GM18858 (cell line): ENCODE measurements around the gene HIBADH.
"Not testable (repeated sequence)": the region's sequence is repeated elsewhere in the genome, so short reads cannot be mapped to it uniquely, and the experiment has no call there.

Experiments
- ATAC-seq: cut with Tn5 transposase; IDR thresholded peaks from one replicate; pipeline ENCODE4 v1.9.1; 2021; ENCODE audit not compliant: unreplicated experiment

Gene HIBADH

DNA sequence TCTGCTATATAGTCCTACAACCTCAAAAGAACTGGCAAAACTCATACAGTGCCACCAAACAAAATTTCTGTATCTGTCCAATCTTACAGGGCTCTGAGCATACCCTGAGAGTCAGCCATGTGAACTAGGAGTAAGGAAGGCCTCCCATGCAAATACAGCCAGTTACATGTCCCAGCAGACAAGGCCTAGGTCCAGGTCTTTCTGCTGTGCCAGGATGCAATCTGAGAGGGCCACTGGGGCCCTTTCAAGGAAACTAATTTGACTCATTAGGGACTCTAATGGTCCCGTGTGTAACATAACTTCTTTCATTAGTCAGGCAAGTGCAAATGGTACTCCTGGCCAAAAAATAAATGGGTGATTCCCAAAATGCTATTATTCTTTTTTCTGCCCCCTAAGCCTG lies 17.9 kb upstream of the HIBADH start:
- no peak for ATAC-seq

DNA sequence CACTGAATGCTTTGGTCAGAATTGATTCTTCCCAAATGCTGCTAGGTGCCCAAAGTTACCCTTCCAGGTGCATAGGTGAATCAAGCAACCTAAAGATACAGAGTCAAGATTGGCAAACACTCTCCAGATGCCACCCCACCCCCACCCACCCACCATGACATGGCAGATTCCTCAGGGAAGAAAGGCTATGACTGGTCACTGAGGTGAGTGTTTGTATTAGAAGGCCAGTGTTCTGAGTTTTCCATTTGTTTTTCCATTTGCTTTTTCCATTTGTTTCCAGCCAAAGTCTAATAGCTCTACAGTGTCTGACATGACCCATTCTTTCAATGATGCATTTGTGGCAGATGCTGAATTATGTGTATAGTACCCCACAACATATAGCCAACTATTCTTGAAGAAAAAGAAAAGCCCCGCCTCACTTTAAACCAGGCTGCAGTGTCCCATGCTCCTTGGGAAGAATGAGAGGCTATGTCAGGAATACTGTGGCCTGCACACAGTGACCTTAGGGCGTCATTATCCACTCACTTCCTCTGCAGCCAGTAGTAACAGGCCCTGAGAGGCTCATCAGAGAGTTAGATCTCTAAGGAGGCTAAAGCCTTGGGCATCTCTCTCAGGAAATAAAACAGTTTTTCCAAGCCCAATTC lies 16.1 kb upstream of the HIBADH start:
- no peak for ATAC-seq

DNA sequence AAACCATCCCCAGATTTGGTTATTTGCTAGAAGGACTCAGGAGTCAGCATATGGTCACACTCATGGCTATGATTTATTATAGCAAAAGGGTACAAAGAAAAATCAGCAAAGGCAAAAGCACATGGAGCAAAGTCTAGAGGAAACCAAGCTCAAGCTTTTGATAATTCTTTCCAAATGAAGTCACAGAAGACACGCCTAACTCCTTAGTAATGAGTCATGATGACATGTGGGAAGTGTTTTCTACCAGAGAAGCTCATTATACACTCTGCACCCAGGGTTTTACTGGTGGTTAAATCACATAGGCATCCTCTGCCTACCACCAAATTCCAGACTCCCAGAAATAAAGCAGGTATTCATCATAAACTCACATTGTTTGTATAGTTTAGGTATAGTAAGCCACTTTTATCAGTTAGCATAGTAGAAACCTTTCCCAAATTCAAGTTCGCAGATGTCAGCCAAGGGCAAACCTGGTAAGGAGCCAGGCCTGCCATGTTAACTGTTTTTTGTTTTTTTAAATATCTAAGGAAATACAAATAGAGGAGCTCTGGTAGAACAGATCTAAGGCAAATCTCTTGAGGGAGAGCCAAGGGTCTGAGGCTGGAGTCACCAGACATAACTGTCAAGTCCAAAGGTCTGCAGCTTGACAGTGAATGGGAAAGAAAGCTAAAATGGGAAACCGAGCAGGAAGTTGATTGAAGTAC lies 15.4 kb upstream of the HIBADH start:
- no peak for ATAC-seq

DNA sequence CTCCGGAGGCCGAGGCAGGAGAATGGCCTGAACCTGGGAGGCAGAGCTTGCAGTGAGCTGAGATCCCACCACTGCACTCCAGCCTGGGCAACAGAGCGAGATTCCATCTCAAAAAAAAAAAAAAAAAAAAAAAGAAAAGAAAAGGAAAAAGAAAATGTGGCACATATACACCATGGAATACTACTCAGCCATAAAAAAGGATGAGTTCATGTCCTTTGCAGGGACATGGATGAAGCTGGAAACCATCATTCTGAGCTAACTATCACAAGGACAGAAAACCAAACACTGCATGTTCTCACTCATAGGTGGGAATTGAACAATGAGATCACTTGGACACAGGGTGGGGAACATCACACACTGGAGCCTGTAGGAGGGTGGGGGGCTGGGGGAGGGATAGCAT lies 11.4 kb upstream of the HIBADH start:
- ATAC-seq, result not testable (repeated sequence)

DNA sequence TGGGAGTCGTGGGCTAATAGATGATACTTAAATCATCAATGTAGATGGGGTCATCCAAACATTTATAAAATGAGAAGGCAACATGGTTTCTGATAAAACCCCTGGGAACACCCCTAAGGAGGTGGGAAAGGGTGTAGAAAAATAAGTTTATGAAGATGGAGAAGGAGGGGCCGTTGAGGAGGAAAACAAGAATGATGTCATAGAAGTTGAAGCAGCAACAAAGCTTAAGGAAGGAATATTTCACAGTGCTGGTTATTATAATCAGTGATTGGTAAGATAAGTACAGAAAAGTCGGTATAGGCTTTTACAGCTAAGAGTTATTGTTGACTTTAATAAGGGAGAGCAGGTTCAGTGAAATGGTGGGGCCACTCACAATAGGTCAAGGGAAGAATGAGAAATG lies 9.0 kb upstream of the HIBADH start:
- no peak for ATAC-seq

DNA sequence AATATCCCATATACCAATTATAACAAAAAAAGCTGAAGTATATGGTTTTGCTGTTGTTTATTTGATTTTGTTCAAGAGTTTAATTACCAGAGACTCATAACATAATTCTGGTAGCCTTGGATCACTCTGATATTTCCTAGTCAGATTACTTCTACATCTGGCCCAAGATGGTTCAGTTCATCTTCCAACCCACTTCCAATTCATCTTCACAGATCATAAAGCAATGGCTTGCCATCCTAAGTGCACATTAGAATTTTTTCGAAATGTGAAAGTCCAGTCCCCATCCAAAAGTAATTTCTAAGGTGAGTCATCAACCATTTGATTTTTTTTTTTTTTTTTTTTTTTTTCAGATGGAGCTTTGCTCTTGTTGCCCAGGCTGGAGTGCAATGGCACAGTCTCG lies 8.0 kb upstream of the HIBADH start:
- ATAC-seq, result no peak

DNA sequence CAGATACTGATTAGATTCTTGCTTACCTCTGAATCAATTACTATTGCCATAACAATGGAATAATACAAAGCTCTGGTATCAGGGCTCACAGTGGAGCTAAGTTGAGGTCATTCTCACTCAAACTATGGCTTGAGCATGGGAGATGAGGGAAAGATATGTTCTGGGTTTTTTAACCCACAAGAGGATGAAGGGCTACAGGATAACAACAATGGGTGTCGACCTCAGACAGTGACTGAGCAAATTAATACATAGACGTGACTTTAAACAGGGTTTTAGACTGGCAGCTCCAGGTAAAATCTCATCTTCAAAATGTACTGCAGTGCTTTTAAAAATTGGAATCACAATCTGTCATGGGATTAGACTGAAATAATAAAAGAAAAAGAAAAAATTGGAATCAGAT lies 7.5 kb upstream of the HIBADH start:
- no peak for ATAC-seq

DNA sequence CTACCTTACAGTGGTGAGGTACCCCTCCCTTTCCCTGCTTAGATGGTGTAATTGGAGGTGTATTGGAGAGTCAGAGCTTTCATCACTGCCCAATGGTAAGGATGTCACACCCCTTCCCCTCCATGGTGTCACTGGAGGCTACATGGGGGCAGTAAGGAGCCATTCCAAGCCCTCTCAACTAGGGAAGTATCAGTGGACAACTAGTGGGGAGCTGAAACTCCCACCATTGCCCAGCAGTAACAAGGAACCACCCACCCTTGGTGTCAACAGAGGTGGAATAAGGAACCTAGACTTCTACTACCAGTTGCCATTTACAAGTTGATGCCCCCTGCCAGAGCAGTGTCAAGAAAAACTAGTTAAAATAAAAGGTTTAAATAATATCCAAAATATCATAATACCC lies 2.8 kb upstream of the HIBADH start:
- no peak for ATAC-seq

DNA sequence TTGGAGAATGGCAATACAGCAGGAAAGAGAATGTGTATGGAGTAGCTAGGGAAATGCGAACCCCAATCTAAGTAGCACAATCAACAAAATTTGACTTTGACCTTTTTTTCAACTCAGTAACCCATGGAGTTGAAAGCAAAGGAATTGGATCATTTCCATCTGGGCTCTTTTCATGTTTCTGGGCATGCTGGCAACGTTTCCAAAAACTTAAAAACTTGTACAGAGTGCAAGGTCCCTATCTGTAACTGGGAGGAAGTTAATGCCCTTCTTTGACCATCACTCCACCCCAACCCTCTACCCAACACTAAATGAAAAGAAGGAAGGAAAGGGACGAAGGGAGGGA lies 1.3 kb upstream of the HIBADH start:
- ATAC-seq, result no peak

DNA sequence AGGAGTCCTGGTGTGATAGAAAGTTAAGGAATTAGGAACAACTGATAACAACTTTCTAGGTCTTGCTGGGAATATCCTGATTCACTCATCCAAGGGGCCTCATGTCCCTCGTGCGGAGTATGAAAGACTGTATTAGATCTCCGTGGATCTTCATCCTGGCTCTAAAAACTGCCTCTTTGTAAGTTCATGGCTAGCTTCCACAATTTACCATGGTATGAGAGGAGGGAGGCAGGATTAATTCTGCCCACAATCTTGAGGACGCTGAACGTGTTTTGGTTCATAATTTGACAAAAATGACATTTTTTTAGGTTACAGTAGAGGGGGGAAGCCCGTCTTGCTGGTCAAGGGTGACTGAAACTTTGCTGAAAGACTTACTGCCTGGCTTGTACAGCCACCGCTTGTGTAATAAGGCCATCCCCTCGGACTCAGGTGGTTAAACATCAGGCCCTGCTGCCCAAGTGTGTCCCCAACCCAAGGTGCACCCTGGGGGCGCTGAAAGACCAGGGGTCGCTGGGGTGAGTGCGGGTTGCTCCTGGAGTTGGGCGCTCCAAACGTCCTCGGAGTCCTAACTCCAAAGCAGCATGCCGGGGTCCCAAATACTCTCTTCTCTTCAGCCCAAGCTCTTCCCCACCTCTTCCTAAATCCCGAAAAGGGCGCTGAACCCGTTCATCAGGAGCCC lies 733 bp downstream of the HIBADH start:
- no peak for ATAC-seq

DNA sequence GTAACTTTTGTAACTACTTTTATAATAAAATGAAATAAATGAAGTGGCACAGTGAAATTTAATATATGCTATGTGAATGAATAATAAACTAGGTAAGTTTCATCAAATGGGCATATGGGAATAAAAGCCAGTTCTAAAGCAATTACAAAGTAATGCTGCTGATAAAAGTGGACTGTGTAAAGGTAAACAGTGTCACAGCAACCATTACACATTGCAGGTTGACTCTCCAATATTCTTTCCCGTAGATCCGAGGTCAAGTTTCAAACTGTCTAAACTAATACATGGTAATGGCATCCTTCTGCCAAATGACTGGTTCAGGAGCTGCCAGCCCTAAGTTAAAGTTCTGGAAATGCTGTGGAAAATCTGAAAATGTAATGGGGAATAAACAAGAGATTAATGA lies 6.0 kb downstream of the HIBADH start:
- ATAC-seq, result no peak

DNA sequence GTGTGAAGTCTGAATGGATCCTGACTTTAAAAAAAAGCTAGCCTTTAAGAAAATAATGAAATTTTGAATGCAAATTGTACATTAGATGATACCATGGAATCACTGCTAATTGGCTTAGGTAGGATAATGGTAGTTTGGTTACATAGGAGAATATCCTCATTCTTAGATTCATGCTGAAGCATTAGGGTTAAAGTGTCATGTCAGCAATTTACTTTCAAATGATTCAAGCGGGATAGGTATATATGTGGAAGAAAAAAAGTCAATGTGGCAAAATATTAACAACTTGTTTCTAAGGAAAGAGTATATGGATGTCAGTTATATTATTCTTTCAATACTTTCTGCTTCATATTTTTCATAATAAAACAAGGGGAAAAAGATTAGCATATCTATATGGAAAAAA lies 7.5 kb downstream of the HIBADH start:
- ATAC-seq, result no peak

DNA sequence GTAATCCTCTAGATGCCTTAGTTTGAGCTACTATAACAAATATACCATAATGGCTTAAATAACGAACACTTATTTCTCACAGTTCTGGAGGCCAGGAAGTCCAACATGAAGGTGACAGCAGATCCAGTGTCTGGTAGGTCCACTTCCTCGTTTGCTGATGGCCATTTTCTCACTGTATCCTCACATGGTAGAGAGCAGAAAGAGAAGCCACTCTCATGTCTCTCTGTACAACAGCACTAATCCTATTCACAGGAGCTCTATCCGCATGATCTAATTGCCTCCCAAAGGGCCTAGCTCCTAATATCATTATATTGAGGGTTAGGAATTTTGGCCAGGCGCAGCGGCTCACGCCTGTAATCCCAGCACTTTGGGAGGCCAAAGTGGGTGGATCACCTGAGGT lies 10.2 kb downstream of the HIBADH start:
- no peak for ATAC-seq

DNA sequence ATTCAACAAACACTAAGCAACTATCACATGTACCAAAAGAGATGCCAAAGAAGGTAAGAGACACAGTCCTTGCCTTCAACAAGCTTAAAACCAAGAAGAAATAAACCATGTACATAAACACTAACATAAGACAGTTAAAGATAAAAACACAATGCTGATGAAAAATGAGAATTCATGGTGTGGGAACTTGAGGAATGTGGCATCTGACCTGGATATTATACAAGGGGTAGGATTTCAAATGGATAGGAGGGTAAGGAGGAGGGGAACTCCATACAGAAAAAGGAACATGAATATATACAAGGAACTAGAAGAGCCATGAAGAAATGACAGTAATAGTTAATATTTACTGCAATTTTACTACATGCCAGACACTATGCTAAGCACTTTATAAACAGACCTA lies 11.0 kb downstream of the HIBADH start:
- no peak for ATAC-seq

DNA sequence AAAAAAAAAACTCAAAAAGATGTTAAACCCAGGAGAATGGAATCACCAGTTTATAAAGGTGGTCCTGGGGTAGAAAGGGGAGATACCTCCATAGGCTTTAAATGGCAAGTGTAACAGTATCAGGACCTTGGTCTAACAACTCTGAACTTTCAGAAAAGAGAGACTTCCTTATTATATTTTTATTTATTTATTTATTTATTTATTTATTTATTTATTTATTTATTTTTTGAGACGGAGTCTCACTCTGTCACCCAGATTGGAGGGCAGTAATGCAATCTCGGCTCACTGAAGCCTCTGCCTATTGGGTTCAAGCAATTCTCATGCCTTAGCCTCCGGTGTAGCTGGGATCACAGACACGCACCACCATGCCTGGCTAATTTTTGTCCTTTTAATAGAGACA lies 12.4 kb downstream of the HIBADH start:
- ATAC-seq, result no peak

DNA sequence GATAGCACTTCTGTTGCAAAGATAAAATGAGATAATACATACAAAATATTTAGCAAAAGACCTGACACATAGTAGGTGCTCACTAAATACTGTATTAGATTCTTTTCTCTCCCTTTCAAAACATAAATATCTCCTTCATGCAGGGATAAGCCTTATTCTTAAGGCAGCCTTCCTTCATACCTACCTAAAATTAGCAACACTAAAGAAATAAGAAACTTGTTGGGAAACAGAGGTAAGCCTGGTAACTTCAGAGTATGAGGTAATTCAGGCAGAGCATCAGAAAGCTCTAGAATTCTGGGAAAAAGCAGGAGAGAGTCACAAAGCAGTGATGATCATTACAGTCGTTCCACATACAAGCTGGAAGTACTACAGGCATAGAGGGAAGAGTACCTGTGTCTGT lies 15.2 kb downstream of the HIBADH start:
- no peak for ATAC-seq

DNA sequence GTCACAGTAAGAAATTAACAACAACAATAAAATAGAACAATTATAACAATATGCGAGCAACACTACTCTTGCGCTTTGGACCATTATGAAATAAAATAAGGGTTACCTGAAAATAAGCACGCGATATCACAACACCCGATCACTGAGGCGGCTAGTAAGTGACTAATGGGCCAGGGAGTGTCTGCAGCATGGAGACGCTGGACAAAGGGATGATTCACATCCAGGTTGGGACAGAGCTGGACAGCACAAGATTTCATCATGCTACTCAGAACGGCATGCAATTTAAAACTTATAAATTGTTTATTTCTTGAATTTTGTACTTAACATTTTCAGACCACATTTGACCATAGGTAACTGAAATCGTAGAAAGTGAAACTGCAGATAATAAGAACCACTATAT lies 15.6 kb downstream of the HIBADH start:
- ATAC-seq, result no peak

DNA sequence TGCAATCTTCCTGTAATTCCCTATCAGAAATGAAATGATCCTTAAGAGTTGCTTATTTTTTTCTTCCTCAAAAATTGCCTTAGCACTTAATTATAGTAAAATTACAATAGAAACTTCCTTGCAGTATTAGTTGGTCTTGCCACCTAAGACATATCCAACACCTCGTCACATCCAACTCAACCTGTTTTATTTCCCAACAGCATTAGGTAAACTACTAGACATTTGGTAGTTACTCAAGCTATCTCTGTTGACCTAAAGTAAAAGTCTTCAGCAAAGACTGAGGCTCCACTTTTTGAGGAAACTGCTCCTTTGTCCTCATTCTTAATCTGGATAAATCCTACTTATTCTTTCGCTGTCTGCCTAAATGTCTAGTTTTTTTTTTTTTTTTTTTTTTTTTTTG lies 20.4 kb downstream of the HIBADH start:
- no peak for ATAC-seq

DNA sequence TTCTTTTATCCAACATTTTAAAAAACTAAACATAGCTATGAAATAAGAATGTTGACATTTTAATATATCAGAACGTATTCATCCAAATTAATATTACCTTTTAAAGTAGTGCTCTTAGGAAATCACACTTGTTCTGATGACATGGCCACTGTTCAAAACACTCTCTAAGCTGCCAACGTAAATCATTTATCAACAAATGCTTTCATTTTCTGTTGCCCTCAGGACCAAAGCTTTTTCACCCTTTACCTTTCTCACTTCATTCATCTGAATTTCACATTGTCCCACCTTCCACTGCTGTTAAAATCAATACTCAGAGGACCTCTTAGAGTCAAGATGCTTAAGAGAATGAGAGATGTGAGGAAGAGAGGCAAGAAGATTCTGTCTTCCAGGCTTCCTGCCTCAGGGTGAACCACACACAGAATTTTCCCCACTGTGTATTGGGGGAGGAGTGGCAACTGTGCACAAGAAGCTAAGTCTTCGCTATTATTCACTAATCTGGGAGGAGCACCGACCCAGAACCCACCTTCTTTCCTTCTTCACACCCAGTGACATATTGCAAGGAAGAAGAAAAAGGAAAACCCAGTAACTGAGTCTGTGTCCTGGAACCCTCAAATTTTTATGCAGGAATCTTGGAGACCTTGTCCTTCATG lies 21.0 kb downstream of the HIBADH start:
- no peak for ATAC-seq

DNA sequence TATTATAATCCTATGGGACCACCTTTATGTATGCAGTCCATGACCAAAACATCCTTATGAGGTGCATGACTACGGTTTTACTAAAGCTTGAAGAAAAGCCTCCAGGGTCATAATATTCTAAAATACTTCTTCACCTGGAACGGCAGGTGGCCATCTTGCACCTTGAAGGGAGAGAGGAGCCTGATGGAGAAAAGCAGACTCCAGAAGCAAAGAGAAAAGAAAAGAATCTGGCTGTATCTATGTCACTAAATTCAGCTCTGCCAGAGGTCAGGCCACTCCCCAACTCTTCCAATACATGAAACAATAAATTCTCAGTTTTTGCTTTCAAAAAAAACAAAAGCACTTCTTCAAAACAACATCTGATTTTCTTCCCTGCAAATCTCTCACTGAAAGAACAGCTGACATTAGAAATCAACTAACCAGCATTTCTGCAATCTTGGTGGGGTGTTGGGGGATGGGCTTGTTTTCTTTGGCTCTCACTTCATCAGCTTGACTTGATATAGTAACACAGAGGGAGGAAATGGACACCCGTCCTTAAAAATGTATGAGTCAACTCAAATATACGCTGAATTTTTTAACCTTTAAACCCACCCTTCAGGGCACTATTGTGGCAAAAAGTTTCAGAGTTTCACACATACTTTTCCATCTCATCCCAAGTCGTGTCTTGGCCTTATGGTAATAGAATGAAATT lies 21.7 kb downstream of the HIBADH start:
- ATAC-seq, result no peak

DNA sequence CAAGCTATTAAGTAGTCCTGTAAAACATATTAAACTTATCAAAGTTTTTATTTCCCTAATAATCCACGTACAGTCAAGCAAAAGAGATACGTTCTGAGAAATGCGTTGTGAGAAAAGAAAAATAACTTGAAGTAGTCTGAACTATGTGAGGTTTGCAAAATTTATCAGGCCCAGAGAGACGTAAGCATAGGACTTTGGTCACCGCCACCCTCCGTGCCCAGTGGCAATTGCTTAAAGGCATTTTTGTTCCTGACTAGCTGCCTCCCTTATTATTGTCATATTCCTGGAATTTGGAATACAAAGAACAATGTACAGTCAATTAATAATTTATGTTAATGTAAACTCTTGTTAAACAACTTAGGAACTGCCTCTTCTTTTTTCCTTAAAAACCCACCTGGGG lies 22.8 kb downstream of the HIBADH start:
- no peak for ATAC-seq

DNA sequence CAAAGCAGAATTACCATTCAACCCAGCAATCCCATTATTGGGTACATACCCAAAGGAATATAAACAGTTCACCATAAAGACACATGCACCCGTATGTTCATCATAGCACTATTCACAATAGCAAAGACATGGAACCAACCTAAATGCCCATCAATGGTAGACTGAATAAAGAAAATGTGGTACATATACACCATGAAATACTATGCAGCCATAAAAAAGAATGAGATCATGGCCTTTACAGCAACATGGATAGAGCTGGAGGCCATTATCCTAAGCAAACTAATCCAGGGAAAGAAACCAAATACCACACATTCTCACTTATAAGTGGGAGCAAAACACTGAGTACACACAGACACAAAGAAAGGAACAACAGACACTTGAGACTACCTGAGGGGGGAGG lies 23.6 kb downstream of the HIBADH start:
- ATAC-seq, result not testable (repeated sequence)
